Liver (tissue), 9 donors: ENCODE measurements around the gene ITGAE. TPM values are rescaled to one million over a fixed set of nuclear protein-coding genes. Genes with fewer than 3 reads are reported as not detected.

Experiments used
- DNase-seq: peaks from one replicate; pipeline ENCODE4 v3.0.0-alpha.2; 2017; ENCODE audit warnings: low spot score
- H3K27ac ChIP-seq, 2 donors: one replicate each; pipeline ENCODE4 v1.7.0; 2013; ENCODE audit warnings: inconsistent platforms in 2 of 2, low read length in 2 of 2, control low read depth in 1 of 2, low read depth in 1 of 2, mild to moderate bottlenecking in 1 of 2
- H3K27me3 ChIP-seq, 4 donors: one replicate each; pipeline versions ENCODE4 v1.6.1 to v1.7.0; 2013; ENCODE audit warnings: low read length in 3 of 4, inconsistent platforms in 1 of 4, mild to moderate bottlenecking in 1 of 4, moderate library complexity in 1 of 4; ENCODE audit not compliant: control insufficient read depth in 4 of 4, insufficient read depth in 4 of 4
- H3K36me3 ChIP-seq, 4 donors: one replicate each; pipeline versions ENCODE4 v1.6.1 to v1.7.0; 2013; ENCODE audit warnings: low read length in 3 of 4, mild to moderate bottlenecking in 3 of 4, low read depth in 1 of 4, moderate library complexity in 1 of 4; ENCODE audit not compliant: control insufficient read depth in 4 of 4, insufficient read depth in 3 of 4
- H3K4me1 ChIP-seq, 4 donors: one replicate each; pipeline versions ENCODE4 v1.6.1 to v1.7.0; 2013; ENCODE audit warnings: low read length in 3 of 4, mild to moderate bottlenecking in 3 of 4, moderate library complexity in 1 of 4; ENCODE audit not compliant: control insufficient read depth in 4 of 4, insufficient read depth in 4 of 4
- H3K4me3 ChIP-seq, 3 donors: one replicate each; pipeline versions ENCODE4 v1.6.1 to v1.7.0; 2013; ENCODE audit warnings: low read length in 3 of 3, control low read depth in 1 of 3, low read depth in 1 of 3, mild to moderate bottlenecking in 1 of 3
- H3K9ac ChIP-seq, 2 donors: one replicate each; pipeline ENCODE4 v1.7.0; 2013; ENCODE audit warnings: low read length in 2 of 2, mild to moderate bottlenecking in 2 of 2, moderate library complexity in 2 of 2, control low read depth in 1 of 2, low read depth in 1 of 2
- H3K9me3 ChIP-seq, 4 donors: one replicate each; pipeline versions ENCODE4 v1.6.1 to v1.7.0; 2013; ENCODE audit warnings: low read length in 3 of 4; ENCODE audit not compliant: control insufficient read depth in 4 of 4
- CTCF ChIP-seq: fragments of 150-350 bp; IDR thresholded peaks from 2 replicates; pipeline ENCODE4 v1.5.1; 2017; ENCODE audit warnings: improper control_type of control experiment, low read depth, low read length; ENCODE audit not compliant: missing input control
- EGR1 ChIP-seq, 2 donors: IDR thresholded peaks; 2 replicates each; pipeline ENCODE4 v1.6.1; 2016 to 2018; ENCODE audit warnings: antibody characterized with exemption in 2 of 2, low read depth in 2 of 2
- GABPA ChIP-seq, 2 donors: IDR thresholded peaks in 1 of 2; conservative IDR thresholded peaks in 1 of 2; 2 replicates each; pipeline ENCODE4 v1.6.1; 2016; ENCODE audit warnings: antibody characterized with exemption in 2 of 2, mild to moderate bottlenecking in 1 of 2, moderate library complexity in 1 of 2
- HNF4A ChIP-seq, 2 donors: conservative IDR thresholded peaks; 2 replicates each; pipeline ENCODE4 v1.6.1; 2016; ENCODE audit warnings: antibody characterized with exemption in 2 of 2, mild to moderate bottlenecking in 2 of 2
- HNF4G ChIP-seq: IDR thresholded peaks from 2 replicates; pipeline ENCODE4 v1.6.1; 2016; ENCODE audit warnings: antibody characterized with exemption
- JUND ChIP-seq, 2 donors: IDR thresholded peaks; 2 replicates each; pipeline ENCODE4 v1.6.1; 2016; ENCODE audit warnings: antibody characterized with exemption in 2 of 2
- MAX ChIP-seq: IDR thresholded peaks from 2 replicates; pipeline ENCODE4 v1.6.1; 2016; ENCODE audit warnings: antibody characterized with exemption
- NR2F2 ChIP-seq: IDR thresholded peaks from 2 replicates; pipeline ENCODE4 v1.6.1; 2016; ENCODE audit warnings: antibody characterized with exemption
- RAD21 ChIP-seq, 2 donors: IDR thresholded peaks; 2 replicates each; pipeline ENCODE4 v1.6.1; 2016; ENCODE audit warnings: antibody characterized with exemption in 2 of 2, mild to moderate bottlenecking in 2 of 2
- REST ChIP-seq: IDR thresholded peaks from 2 replicates; pipeline ENCODE4 v1.6.1; 2016; ENCODE audit warnings: antibody characterized with exemption, mild to moderate bottlenecking
- RXRA ChIP-seq, 2 donors: IDR thresholded peaks; 2 replicates each; pipeline ENCODE4 v1.6.1; 2017 to 2018; ENCODE audit warnings: antibody characterized with exemption in 2 of 2, mild to moderate bottlenecking in 1 of 2
- SP1 ChIP-seq: IDR thresholded peaks from 2 replicates; pipeline ENCODE4 v1.6.1; 2018; ENCODE audit warnings: antibody characterized with exemption, mild to moderate bottlenecking
- YY1 ChIP-seq: IDR thresholded peaks from 2 replicates; pipeline ENCODE4 v1.6.1; 2016; ENCODE audit warnings: antibody characterized with exemption, mild to moderate bottlenecking
- WGBS: extraction: QIAGEN DNeasy Blood & Tissue Kit; methylation state at CpG from one replicate; pipeline ENCODE4 v1.1.7; 2013; 5-methylcytosine and 5-hydroxymethylcytosine counted together
- polyA plus RNA-seq, 2 donors: library from polyadenylated mRNA; stranded (reverse) in 1 of 2; unstranded in 1 of 2; fragments of 200-250 nt in 1 of 2; fragments of >200 nt in 1 of 2; fragmentation: Nextera tagmentation in 1 of 2; extraction: Ambion mirVana in 1 of 2; gene quantifications; one replicate each; pipeline versions ENCODE4 v1.2.1 to v1.2.3, GENCODE V29; 2013 to 2015
- total RNA-seq, 2 donors: library from RNA; depleted of rRNA; stranded (reverse); fragments of >200 nt; gene quantifications; one replicate each; pipeline ENCODE4 v1.2.3, GENCODE V29; 2014
- TF ChIP-seq, protein P1 (sequence below): IDR thresholded peaks from 2 replicates; pipeline ENCODE4 v1.6.1; 2016; ENCODE audit warnings: antibody characterized with exemption
- TF ChIP-seq, protein P2 (sequence below): IDR thresholded peaks from 2 replicates; pipeline ENCODE4 v1.6.1; 2016; ENCODE audit warnings: antibody characterized with exemption
- donor health status: healthy.
- donor health status: healthy.
- donor health status: healthy.
- donor health status: healthy.
- donor health status: healthy.

Gene ITGAE
- total and polyA plus RNA-seq, 4 donors, result 6.5 to 17.7 (median 12.1) TPM

DNA sequence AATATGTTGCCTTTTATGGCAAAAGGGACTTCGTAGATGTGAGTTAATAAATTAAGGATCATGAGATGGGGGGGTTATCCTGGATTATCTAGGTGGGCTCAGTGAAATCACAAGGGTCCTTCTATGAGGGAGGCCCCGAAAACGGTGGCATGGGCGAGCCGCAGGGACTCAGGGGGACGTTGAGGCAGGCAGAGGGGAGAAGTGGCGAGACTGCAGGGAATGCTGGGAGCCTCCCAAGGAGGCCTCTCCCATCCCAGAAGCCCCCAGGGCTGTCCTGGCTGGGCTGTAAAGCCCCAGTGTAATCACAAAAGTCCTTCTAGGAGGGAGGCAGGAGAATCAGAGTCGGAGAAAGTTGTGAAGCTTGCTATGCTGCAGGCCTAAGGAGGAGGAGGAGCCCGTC, 35.0 kb downstream of the ITGAE start (continued):
- TF ChIP-seq, protein P1, sequence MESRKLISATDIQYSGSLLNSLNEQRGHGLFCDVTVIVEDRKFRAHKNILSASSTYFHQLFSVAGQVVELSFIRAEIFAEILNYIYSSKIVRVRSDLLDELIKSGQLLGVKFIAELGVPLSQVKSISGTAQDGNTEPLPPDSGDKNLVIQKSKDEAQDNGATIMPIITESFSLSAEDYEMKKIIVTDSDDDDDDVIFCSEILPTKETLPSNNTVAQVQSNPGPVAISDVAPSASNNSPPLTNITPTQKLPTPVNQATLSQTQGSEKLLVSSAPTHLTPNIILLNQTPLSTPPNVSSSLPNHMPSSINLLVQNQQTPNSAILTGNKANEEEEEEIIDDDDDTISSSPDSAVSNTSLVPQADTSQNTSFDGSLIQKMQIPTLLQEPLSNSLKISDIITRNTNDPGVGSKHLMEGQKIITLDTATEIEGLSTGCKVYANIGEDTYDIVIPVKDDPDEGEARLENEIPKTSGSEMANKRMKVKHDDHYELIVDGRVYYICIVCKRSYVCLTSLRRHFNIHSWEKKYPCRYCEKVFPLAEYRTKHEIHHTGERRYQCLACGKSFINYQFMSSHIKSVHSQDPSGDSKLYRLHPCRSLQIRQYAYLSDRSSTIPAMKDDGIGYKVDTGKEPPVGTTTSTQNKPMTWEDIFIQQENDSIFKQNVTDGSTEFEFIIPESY, result no peak

- no peak overlapping the region for H3K27ac ChIP-seq
- DNase-seq, result no peak
Observed at GRCh38 chr17:3763777-3764170, 37.2 kb downstream of the ITGAE start.

More at GRCh38 chr17:3763777-3764170, 37.2 kb downstream of the ITGAE start:
- Histone ChIP-seq H3K4me1 (no peaks in the 10 kb centered on the region), H3K4me3 (no peak overlapping the region), H3K9ac (no peak overlapping the region), H3K27me3 (no peaks in the 10 kb centered on the region), H3K36me3 (no peaks in the 10 kb centered on the region), H3K9me3 (no peaks in the 10 kb centered on the region)
- 85% methylated on average over 3 of the region's 3 CpGs for WGBS
- TF ChIP-seq YY1 (no peak), MAX (no peak), RAD21 (IDR thresholded peaks at IDR 0.05) (no peak), SP1 (no peak), RXRA (IDR thresholded peaks at IDR 0.05) (no peak), CTCF (no peak), JUND (IDR thresholded peaks at IDR 0.05) (no peak), HNF4A (conservative IDR thresholded peaks at IDR 0.05) (no peak), EGR1 (IDR thresholded peaks at IDR 0.05; ENCODE audit: low read depth in 2 of 2) (no peak), GABPA (IDR thresholded peaks at IDR 0.05 in 1 of 2, conservative IDR thresholded peaks at IDR 0.05 in 1 of 2) (no peak), NR2F2 (no peak), REST (no peak), HNF4G (no peak)
- TF ChIP-seq, protein P2, sequence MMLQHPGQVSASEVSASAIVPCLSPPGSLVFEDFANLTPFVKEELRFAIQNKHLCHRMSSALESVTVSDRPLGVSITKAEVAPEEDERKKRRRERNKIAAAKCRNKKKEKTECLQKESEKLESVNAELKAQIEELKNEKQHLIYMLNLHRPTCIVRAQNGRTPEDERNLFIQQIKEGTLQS, result no peak
- TF ChIP-seq, protein P1, result no peak
